ENCODE data around the gene ANKS3. TPM values are rescaled to one million over a fixed set of nuclear protein-coding genes. Genes with fewer than 3 reads are reported as not detected.

Gene ANKS3
- total RNA-seq, 1 experiment from 2014 or later: 32.8 TPM

DNA sequence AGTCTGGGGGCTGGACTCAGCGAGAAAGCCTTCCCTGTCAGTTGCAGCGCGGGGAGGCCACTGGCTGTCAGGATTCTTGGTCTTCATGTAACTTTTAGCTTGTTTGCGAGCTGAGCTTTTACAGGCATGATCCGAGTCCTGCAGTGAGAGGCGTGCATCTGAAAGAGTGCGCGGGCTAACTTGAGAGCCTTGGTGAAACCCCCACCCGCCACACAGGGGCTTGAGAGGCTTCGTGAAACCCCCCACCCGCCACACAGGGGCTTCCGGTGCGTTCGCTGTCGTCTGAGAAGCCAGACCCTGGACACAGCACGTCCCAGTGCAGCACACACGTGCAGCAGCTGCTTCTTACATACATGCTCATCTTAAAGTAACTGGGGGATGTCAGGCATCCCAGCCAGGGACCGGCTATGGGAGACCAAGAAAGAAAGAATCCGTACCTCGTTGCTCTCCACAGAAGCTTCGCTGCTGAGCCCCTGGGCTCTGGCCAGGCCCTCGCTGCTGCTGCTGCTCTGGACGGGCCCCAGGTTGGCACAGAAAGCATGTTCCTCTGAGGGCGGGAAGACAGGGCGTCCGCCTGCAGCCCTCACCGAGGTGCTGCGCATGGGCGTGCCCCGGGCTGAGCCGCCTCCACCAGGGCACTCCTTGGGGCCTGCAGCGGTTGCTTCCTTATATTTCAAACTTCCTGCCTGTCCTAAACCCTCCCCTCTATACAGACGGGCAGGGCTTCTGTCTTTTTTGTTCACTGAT is 32.9 kb downstream of the ANKS3 start:
- no peaks in the 10 kb centered on the region for H4K20me1 ChIP-seq (ENCODE audit: insufficient read depth)
- no peaks in the 10 kb centered on the region for H3K9me3 ChIP-seq (ENCODE audit: insufficient read depth, low read depth)
- H2AFZ ChIP-seq: no peak overlapping the region
- no peak overlapping the region for H3K4me2 ChIP-seq
- no peak overlapping the region for H3K4me3 ChIP-seq
- no peak for DNase-seq
- no peaks in the 10 kb centered on the region for H3K9me2 ChIP-seq (ENCODE audit: insufficient read depth)
- H3K27me3 ChIP-seq (ENCODE audit: insufficient read depth, low read depth): no peaks in the 10 kb centered on the region
- intact Hi-C loops (cut with micrococcal nuclease; ENCODE audit: unreplicated experiment): no loop called here
- no peak for TF ChIP-seq CTCF (conservative IDR thresholded peaks at IDR 0.05)
- TF ChIP-seq EZH2 (IDR thresholded peaks at IDR 0.05; ENCODE audit: low read depth): no peak
- ChIA-PET CTCF (interaction anchor here (0.6 kb wide), 1 partner anchor 194 kb away, joined by 9 read pairs; no protein-coding TSS in a partner anchor), POLR2A (ENCODE audit: unreplicated experiment) (no interaction called here)
- H3K36me3 ChIP-seq (ENCODE audit: low read depth): no peaks in the 10 kb centered on the region; the same call in 1 of the 2 replicates
- no peaks in the 10 kb centered on the region for H3K4me1 ChIP-seq (replicated peaks; ENCODE audit: insufficient read depth)
- H3K79me2 ChIP-seq (ENCODE audit: low read depth): no peaks in the 10 kb centered on the region
- H3F3A ChIP-seq (ENCODE audit: insufficient read depth, low read depth): peaks cover 9% of the 10 kb centered on the region; the same call in 1 of the 2 replicates
- BruUV-seq (replicated peaks): no TSS peak
- H3K27ac ChIP-seq: no peak overlapping the region

DNA sequence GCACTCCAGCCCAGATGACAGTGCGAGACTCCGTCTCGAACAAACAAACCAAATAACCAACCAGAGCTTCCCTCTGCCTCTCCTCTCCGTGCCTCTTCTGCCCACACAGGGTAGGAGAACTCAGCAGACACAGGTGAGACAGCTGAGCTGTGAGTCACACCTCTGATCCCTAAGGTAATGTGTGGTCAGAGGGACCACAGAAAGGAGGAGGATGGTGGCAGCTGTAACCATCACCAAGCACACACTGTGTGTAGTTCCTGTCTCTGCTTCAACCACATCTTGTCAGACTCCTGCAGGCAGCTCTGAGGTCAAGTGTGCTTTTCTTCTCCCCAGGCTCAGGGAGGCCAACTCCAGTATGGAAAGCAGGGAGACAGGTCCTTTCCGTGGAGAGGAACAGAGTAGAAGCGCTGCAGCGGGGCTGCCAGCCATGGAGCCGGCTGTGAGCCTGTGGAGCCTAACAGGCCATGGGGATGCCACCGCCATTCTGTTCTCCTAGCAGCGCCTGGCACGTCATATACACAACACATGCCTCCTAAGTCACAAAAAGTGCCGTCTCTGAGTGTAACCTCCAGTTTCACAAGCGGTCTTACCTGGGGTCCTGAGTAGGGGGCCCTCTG is 33.6 kb downstream of the ANKS3 start:
- H3K9me2 ChIP-seq (ENCODE audit: insufficient read depth): no peaks in the 10 kb centered on the region
- no peak overlapping the region for H3K27ac ChIP-seq
- no peak for TF ChIP-seq EZH2 (IDR thresholded peaks at IDR 0.05; ENCODE audit: low read depth)
- no peak for TF ChIP-seq CTCF (conservative IDR thresholded peaks at IDR 0.05)
- H2AFZ ChIP-seq: no peak overlapping the region
- H3K79me2 ChIP-seq (ENCODE audit: low read depth): no peaks in the 10 kb centered on the region
- POLR2A ChIA-PET (ENCODE audit: unreplicated experiment): no interaction called here
- no peak overlapping the region for H3K4me3 ChIP-seq
- no peaks in the 10 kb centered on the region; the same call in 1 of the 2 replicates for H3K36me3 ChIP-seq (ENCODE audit: low read depth)
- BruUV-seq (replicated peaks): no TSS peak
- intact Hi-C loops (cut with micrococcal nuclease; ENCODE audit: unreplicated experiment): no loop called here
- no peaks in the 10 kb centered on the region for H3K27me3 ChIP-seq (ENCODE audit: insufficient read depth, low read depth)
- H4K20me1 ChIP-seq (ENCODE audit: insufficient read depth): no peaks in the 10 kb centered on the region
- CTCF ChIA-PET: interaction anchor here (0.6 kb wide), 1 partner anchor 194 kb away, joined by 9 read pairs; no protein-coding TSS in a partner anchor
- DNase-seq: no peak
- no peak overlapping the region for H3K4me2 ChIP-seq
- H3K9me3 ChIP-seq (ENCODE audit: insufficient read depth, low read depth): no peaks in the 10 kb centered on the region
- H3K4me1 ChIP-seq (replicated peaks; ENCODE audit: insufficient read depth): no peaks in the 10 kb centered on the region
- H3F3A ChIP-seq (ENCODE audit: insufficient read depth, low read depth): peaks cover 9% of the 10 kb centered on the region; the same call in 1 of the 2 replicates

GRCh38 chr16:4699046-4699556 is 35.0 kb downstream of the ANKS3 start:
- no peaks in the 10 kb centered on the region for H3K9me3 ChIP-seq (ENCODE audit: insufficient read depth, low read depth)
- H3K9me2 ChIP-seq (ENCODE audit: insufficient read depth): no peaks in the 10 kb centered on the region
- no peak for DNase-seq
- no peak overlapping the region for H3K4me3 ChIP-seq
- peaks cover 9% of the 10 kb centered on the region; the same call in 1 of the 2 replicates for H3F3A ChIP-seq (ENCODE audit: insufficient read depth, low read depth)
- TF ChIP-seq CTCF (conservative IDR thresholded peaks at IDR 0.05): no peak
- H3K79me2 ChIP-seq (ENCODE audit: low read depth): no peaks in the 10 kb centered on the region
- H3K4me2 ChIP-seq: no peak overlapping the region
- peaks cover 3% of the 10 kb centered on the region; the same call in 1 of the 2 replicates for H4K20me1 ChIP-seq (ENCODE audit: insufficient read depth)
- H3K4me1 ChIP-seq (replicated peaks; ENCODE audit: insufficient read depth): peaks cover 5% of the 10 kb centered on the region; the same call in 1 of the 2 replicates
- H2AFZ ChIP-seq: no peak overlapping the region
- no TSS peak for BruUV-seq (replicated peaks)
- CTCF ChIA-PET: no interaction called here
- H3K27ac ChIP-seq: no peak overlapping the region
- H3K36me3 ChIP-seq (ENCODE audit: low read depth): no peaks in the 10 kb centered on the region; the same call in 1 of the 2 replicates
- H3K27me3 ChIP-seq (ENCODE audit: insufficient read depth, low read depth): no peaks in the 10 kb centered on the region
- POLR2A ChIA-PET (ENCODE audit: unreplicated experiment): no interaction called here
- intact Hi-C loops (cut with micrococcal nuclease; ENCODE audit: unreplicated experiment): no loop called here
